ENCODE measurements around the gene ZACN. TPM values are rescaled to one million over a fixed set of nuclear protein-coding genes. Genes with fewer than 3 reads are reported as not detected.
"Not testable (repeated sequence)": the region's sequence is repeated elsewhere in the genome, so short reads cannot be mapped to it uniquely, and the experiment has no call there.

Gene ZACN
- total RNA-seq, 1 experiment from 2014 or later, result not detected

GRCh38 chr17:76049836-76050537, 29.0 kb upstream of the ZACN start:
- Histone ChIP-seq H3K36me3 (peaks cover 80% of the 10 kb centered on the region), H3K4me3 (no peak overlapping the region), H3K27me3 (no peaks in the 10 kb centered on the region), H3K9me3 (no peaks in the 10 kb centered on the region)
- DNase-seq, result no peak

GRCh38 chr17:76050538-76051467, 28.2 kb upstream of the ZACN start:
- Histone ChIP-seq H3K27me3 (no peaks in the 10 kb centered on the region), H3K9me3 (no peaks in the 10 kb centered on the region), H3K36me3 (peaks cover 78% of the 10 kb centered on the region), H3K4me3 (no peak overlapping the region)
- no peak for DNase-seq

GRCh38 chr17:76051561-76051960, 27.4 kb upstream of the ZACN start:
- Histone ChIP-seq H3K36me3 (peaks cover 80% of the 10 kb centered on the region), H3K4me3 (no peak overlapping the region), H3K27me3 (no peaks in the 10 kb centered on the region), H3K9me3 (no peaks in the 10 kb centered on the region)
- no peak for DNase-seq

GRCh38 chr17:76053246-76054111, 25.5 kb upstream of the ZACN start:
- Histone ChIP-seq H3K27me3 (no peaks in the 10 kb centered on the region), H3K36me3 (peaks cover 80% of the 10 kb centered on the region), H3K9me3 (no peaks in the 10 kb centered on the region), H3K4me3 (no peak overlapping the region)
- peak; percentile 49 for DNase-seq

GRCh38 chr17:76054112-76054476, 24.9 kb upstream of the ZACN start:
- Histone ChIP-seq H3K4me3 (no peak overlapping the region), H3K27me3 (no peaks in the 10 kb centered on the region), H3K36me3 (peaks cover 80% of the 10 kb centered on the region), H3K9me3 (no peaks in the 10 kb centered on the region)
- DNase-seq, result no peak

- H3K36me3 ChIP-seq, result peaks cover 78% of the 10 kb centered on the region
- H3K27me3 ChIP-seq, result no peaks in the 10 kb centered on the region
- no peak overlapping the region for H3K4me3 ChIP-seq
- no peaks in the 10 kb centered on the region for H3K9me3 ChIP-seq
- no peak for DNase-seq
Measured at GRCh38 chr17:76056882-76057281, 22.1 kb upstream of the ZACN start.

GRCh38 chr17:76058264-76058663, 20.7 kb upstream of the ZACN start:
- not testable (repeated sequence) for DNase-seq, H3K27me3 ChIP-seq, H3K9me3 ChIP-seq, H3K4me3 ChIP-seq
- peaks cover 78% of the 10 kb centered on the region for H3K36me3 ChIP-seq

- DNase-seq, result no peak
- Histone ChIP-seq H3K4me3 (no peak overlapping the region), H3K36me3 (peaks cover 76% of the 10 kb centered on the region), H3K27me3 (no peaks in the 10 kb centered on the region), H3K9me3 (no peaks in the 10 kb centered on the region)
Measured at GRCh38 chr17:76063875-76064546, 15.0 kb upstream of the ZACN start.

GRCh38 chr17:76065775-76066174, 13.2 kb upstream of the ZACN start:
- no peak for DNase-seq
- Histone ChIP-seq H3K36me3 (peaks cover 78% of the 10 kb centered on the region), H3K9me3 (no peaks in the 10 kb centered on the region), H3K27me3 (no peaks in the 10 kb centered on the region), H3K4me3 (no peak overlapping the region)

- no peaks in the 10 kb centered on the region for H3K9me3 ChIP-seq
- H3K36me3 ChIP-seq, result peaks cover 32% of the 10 kb centered on the region
- H3K4me3 ChIP-seq, result peak overlapping the region; percentile 77
- peaks cover 33% of the 10 kb centered on the region for H3K27me3 ChIP-seq
- no peak for DNase-seq
Measured at GRCh38 chr17:76071531-76072147, 7.3 kb upstream of the ZACN start.

GRCh38 chr17:76072148-76072858, 6.7 kb upstream of the ZACN start, which contains the start of gene SRP68:
Gene SRP68, minus strand, starts transcription at chr17:76072517. Its CDS starts 26 bp downstream, at chr17:76072491.
- H3K9me3 ChIP-seq, result no peaks in the 10 kb centered on the region
- peaks cover 25% of the 10 kb centered on the region for H3K36me3 ChIP-seq
- H3K27me3 ChIP-seq, result peaks cover 39% of the 10 kb centered on the region
- DNase-seq, result peak; percentile 96
- H3K4me3 ChIP-seq, result peak within 1 kb of the TSS; percentile 77

GRCh38 chr17:76074390-76075363, 4.3 kb upstream of the ZACN start, which contains the start of gene GALR2:
Gene GALR2, plus strand, starts transcription at chr17:76074781. Its CDS starts 103 bp downstream, at chr17:76074884.
- no peaks in the 10 kb centered on the region for H3K9me3 ChIP-seq
- no peak for DNase-seq
- peaks cover 62% of the 10 kb centered on the region for H3K27me3 ChIP-seq
- H3K36me3 ChIP-seq, result peaks cover 8% of the 10 kb centered on the region
- H3K4me3 ChIP-seq, result no peak within 1 kb of the TSS

GRCh38 chr17:76075364-76076145, 3.4 kb upstream of the ZACN start:
- no peak for DNase-seq
- H3K36me3 ChIP-seq, result peaks cover 1% of the 10 kb centered on the region
- H3K27me3 ChIP-seq, result peaks cover 71% of the 10 kb centered on the region

More at GRCh38 chr17:76075364-76076145, 3.4 kb upstream of the ZACN start:
- Histone ChIP-seq H3K4me3 (no peak overlapping the region), H3K9me3 (no peaks in the 10 kb centered on the region)
